Nucleus accumbens (tissue), 56 donors: ENCODE measurements around the gene CENPP.

ENCODE experiments used
- DNase-seq, 56 donors: peaks; one replicate each; lab custom pipeline; 2025; lab: John Stamatoyannopoulos, UW

Gene CENPP

GRCh38 chr9:92312887-92313623 lies 12.7 kb upstream of the CENPP start:
- DNase-seq: no peak

- DNase-seq: no peak
Measured at GRCh38 chr9:92313624-92314012, 12.1 kb upstream of the CENPP start.

DNA sequence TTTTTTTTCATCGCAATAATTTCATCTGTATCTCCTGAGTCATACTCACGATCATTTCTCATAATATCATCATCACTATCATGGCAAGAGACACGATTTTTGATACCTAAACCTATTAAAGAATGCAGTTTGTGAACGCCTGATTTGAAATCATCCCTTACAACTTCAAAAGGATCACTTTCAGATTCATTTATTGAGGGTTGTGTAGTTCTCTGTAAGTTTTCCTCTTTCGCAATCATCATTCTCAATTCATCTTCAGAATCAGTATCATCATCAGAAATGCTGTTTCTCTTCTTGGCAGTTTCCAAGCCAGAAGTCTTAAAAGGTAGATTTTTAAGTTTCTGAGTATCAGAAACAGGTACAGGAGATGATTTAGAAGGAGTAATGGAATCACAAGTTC lies 10.3 kb upstream of the CENPP start:
- DNase-seq: no peak

DNA sequence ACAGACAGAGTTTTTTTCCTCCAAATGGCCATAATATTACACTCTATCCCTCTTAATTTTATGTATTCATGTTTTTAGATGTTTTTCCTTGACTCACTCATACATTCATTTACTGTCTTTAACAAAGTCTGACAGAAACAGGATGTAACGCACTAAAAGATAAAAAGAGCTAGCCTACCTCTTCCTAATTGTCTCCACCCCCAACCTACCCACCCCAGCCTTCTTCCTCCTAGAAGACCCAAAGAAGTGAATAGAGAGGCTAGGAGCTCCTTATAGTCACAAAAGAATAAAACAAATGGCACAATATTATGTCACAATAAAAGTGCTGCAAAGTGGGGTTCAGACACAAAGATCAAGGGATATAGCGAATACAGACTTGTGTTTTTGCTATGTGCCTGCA lies 1.3 kb upstream of the CENPP start:
- no peak for DNase-seq

- peak in 1 of 56 donors; percentile 7 for DNase-seq
Measured at GRCh38 chr9:92324889-92325268, 874 bp upstream of the CENPP start.

GRCh38 chr9:92325991-92326500 lies 293 bp downstream of the CENPP start:
- peak in 1 of 56 donors; percentile 54 for DNase-seq

DNA sequence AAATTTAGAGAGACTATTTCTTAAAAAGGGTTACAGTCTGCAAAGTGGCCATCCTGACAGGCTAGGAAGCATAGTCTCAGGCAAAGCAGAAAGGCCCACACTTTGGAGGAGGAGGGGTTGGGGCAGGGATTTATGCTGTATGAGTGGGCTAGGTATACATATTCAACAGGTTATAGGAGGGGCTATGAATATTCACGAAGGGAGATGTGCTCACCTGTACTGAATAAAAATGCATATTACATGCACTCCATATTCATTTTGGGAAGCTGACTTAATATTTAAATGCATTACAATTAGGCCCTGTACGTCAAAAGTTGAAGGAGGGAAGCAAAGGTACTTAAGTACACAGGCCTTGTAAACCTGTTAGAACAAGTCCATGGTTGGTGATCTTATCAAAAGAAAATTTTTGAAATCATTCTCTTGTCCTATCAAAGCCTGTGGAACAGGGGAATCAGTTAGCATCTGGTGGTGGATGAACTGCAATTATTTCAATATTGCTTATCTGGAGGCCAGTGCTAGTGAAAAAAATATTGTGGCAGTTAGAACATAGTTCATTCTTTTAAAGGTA lies 1.6 kb downstream of the CENPP start:
- DNase-seq: no peak

GRCh38 chr9:92328225-92328624 lies 2.5 kb downstream of the CENPP start:
- DNase-seq: no peak

DNA sequence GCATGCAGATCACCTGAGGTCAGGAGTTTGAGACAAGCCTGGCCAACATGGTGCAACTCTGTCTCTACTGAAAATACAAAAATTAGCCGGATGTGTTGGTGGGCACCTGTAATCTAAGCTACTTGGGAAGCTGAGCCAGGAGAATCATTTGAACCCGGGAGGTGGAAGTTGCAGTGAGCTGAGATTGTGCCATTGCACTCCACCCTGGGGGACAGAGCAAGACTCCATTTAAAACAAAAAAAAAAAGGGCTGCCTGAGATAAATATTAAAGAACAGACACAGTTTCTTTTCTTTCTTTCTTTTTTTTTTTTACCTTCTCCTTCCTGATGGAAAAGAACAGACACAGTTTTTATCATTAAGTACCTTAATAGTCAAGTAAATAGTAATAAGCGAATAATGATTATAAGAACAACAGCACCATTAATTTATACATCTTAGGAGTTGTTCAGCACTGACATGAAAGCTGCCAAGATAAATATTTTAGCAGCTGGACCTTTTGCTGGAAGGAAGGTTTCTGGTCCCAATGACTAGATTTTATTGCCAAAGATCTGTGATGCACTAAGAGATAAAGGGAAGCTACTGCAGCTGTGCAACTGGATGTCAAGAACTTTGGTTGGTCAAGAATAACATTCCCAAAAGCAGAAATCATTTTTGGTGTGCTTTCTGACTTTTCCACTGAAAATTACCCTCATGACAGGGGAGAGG lies 7.0 kb downstream of the CENPP start:
- no peak for DNase-seq

DNA sequence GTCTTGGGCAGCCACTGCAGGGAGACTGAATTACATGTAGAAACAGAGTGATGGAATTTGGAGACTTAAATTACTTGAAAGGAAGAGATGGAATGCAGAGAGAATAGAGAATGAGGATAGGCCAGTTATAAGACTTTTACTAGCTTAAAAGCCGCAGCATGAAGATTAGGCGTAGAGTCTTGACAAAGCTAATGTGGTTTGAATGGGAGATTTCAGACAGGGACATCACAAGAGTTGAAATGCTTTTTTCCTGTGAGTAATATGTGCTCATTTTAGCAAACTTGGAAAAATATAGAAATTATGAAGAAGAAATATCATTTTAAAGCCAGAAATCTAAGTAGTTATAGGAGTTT lies 7.5 kb downstream of the CENPP start:
- DNase-seq: no peak

GRCh38 chr9:92341578-92341977 lies 15.8 kb downstream of the CENPP start:
- DNase-seq: no peak

DNA sequence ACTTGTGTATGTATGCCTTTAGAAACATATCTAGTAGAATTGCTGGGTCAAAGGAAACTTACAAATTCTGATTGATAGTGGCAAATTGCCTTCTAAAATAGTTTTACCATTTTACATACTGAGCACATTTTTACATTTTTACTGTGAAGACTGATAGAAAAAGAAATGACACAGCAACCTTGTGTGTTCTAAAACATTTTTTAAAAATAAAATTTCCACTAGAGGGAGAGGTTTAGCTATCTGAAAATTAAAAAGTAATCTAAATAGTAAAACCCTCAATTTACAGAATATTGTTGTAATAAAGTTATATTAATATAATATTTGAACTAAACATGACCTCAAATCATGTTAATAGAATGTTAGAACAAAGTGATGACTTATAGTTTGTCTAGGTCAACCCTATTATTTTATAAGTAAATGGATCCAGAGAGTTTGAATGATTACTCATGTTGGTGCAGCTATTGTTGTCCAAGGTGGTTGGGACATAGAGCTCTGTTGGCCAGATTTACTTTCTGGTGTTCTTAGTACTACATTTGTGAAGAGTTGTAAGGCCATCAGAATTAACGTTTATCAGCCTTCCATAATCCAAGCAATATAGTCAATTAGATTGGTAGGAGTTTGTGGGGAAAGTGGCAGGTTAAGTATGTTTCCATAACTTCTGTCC lies 17.2 kb downstream of the CENPP start:
- no peak for DNase-seq

DNA sequence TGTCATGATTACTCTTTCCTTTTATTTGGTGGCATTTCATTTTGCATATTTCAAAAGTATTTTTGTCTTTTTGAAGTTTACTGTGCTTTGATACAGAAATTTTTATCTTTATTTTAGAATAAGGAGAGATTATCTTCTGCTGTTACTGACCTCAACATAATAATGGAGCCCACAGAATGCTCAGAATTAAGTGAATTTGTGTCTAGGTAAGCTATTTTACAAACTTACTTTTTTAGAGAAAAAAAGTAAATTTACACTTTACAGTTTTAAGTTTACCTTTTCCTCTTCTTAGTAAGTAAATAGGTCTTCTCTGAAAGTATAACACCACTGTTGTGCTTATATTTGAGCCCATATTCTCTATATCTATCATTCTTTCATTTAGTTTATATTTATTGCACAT lies 19.8 kb downstream of the CENPP start:
- no peak for DNase-seq

DNA sequence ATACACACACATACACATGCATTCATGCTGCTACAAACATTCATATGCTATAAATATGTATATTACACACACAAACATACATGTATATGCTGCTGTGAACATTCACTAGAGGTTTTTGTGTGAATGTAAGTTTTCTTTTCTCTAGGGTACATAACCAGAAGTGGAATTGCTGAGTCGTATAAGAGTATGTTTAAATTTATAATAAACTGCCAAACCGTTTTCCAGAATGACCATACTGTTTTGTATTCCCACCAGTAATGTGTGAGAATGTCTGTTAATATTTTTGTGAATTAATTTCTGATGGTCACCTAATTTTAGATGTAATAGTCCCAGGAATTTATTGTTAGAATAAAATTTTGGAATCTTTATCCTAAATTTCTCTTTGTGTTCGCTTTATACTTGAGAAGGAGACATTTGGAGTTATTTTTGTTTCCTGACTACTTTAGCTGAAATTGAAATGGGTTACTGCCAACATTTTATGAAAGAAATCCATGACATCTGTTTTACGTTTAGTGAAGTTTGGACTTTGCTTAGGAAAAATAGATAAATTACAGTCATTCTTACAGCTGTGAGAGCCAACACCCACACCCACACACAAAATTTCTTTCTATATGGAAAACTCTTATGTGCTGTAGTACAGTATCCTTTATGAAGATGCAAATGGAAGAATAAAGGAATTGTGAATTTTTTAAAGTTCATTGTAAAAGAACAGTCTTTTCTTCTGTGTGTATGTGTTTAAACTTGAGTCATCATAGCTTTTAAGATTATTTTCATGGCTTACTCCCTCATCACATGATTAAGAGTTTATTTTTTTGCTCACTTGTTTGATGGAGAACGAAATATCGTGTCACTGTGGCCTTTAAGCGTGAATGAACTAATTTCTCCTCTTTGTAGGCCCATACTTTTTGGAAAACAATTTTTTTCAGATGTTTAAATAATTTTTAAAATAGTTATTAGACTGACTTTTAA lies 24.3 kb downstream of the CENPP start:
- DNase-seq: no peak

DNA sequence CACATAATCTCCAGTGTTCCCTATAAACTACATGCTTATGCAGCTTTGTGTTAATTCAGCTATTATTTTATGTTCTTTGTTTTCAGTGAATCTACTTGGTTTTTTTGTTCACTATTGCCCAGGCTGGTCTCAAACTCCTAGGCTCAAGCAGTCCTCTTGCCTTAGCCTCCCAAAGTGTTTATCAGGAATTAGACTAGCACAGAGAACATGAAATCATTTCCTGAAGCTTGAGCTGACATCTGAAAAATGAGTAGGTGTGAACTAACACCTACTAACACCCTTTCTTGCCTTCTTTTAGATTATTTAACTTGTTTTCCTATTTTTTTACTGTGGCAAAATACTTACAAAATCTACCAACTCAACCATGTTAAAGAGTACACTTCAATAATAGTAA lies 25.0 kb downstream of the CENPP start:
- DNase-seq: no peak

GRCh38 chr9:92353051-92353450 lies 27.3 kb downstream of the CENPP start:
- no peak for DNase-seq

DNA sequence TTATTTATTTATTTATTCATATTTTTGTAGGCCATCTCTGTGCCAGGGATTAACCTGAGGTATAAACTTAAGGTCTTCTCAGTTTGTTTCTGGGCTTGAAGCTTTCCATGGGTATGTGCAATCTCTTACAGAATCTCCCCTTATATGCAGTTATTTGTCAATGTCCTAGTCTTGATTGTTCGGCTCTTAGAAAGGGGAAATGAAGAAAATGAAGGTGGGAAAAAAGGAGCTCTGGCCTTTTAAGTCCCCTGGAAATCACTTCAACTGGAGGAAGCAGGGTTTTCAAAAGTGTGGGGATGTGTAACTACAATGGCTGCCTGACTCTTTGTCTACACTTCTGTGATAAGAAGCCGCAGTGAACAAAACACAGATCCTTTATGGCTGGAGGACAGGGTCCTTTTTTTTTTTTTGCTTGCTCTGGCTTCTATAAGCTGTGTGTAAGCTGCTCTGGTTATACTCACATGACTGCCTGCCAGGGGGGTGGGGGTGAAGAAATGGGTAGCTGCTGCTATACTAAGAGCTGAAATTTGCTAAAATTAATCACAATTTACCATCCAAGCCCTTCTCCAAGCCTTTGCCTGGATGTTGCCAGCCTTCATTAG lies 33.7 kb downstream of the CENPP start:
- no peak for DNase-seq

- no peak for DNase-seq
Measured at GRCh38 chr9:92360083-92360482, 34.3 kb downstream of the CENPP start.

- DNase-seq: no peak
Measured at GRCh38 chr9:92369075-92369474, 43.3 kb downstream of the CENPP start.

DNA sequence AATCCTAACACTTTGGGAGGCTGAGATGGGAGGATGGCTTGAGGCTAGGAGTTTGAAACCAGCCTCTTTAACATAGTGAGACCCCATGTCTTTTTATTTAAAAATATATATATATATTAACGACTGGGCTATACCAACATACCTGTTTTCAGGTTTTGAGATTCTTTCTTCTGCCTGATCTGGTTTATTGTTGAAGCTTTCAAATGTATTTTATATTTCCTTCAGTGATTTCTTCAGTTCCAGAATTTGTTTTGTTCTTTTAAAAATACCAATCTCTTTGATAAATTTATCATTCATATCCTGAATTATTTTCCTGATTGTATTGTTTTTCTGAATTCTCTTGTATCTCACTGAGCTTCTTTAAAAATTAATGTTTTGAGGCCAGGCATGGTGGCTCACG lies 47.4 kb downstream of the CENPP start:
- no peak for DNase-seq
